Myocyte (in vitro differentiated cells): ENCODE measurements around the gene PRKCZ. TPM values are rescaled to one million over a fixed set of nuclear protein-coding genes. Genes with fewer than 3 reads are reported as not detected.

Experiments
- DNase-seq: peaks from one replicate; pipeline ENCODE4 v3.0.0-alpha.2; 2012; ENCODE audit warnings: low read depth
- total RNA-seq: library from RNA; depleted of rRNA; stranded (reverse); fragments of >200 nt; gene quantifications from 2 replicates; pipeline ENCODE4 v1.2.3, GENCODE V29; 2014

PRKCZ gene
- total RNA-seq, 1 donor from 2014 or later = 0.27 TPM

GRCh38 chr1:2205191-2205952, 155.2 kb downstream of the PRKCZ start:
- DNase-seq = peak; percentile 88

GRCh38 chr1:2206813-2207487, 156.7 kb downstream of the PRKCZ start:
- no peak for DNase-seq

- DNase-seq = peak; percentile 78
These were observed 158.4 kb downstream of the PRKCZ start for GRCh38 chr1:2208309-2209239.

GRCh38 chr1:2209400-2210083, 159.3 kb downstream of the PRKCZ start:
- no peak for DNase-seq

- no peak for DNase-seq
These were observed 160.0 kb downstream of the PRKCZ start for GRCh38 chr1:2210084-2210653.

DNA sequence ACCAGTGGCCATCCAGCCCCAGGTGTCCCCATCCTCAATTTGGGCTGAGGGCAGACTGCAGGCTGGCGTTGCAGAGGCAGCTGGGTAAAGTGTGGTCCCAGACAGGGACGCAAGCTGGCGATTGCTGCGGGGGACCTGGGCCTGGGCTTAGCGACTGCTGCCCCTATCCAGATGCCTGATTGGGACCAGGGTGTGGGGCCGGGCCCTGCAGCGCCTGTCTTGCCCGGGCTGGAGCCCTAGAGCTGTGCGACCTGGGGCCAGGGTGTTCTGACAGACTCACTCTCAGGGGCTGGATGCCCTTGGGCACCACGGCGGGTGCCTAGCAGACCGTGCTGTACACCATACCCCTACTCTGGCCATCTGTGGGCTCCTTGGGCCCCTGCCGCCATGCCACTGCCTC, 160.6 kb downstream of the PRKCZ start:
- DNase-seq = no peak

- no peak for DNase-seq
These were observed 162.0 kb downstream of the PRKCZ start for GRCh38 chr1:2212274-2212531.

DNA sequence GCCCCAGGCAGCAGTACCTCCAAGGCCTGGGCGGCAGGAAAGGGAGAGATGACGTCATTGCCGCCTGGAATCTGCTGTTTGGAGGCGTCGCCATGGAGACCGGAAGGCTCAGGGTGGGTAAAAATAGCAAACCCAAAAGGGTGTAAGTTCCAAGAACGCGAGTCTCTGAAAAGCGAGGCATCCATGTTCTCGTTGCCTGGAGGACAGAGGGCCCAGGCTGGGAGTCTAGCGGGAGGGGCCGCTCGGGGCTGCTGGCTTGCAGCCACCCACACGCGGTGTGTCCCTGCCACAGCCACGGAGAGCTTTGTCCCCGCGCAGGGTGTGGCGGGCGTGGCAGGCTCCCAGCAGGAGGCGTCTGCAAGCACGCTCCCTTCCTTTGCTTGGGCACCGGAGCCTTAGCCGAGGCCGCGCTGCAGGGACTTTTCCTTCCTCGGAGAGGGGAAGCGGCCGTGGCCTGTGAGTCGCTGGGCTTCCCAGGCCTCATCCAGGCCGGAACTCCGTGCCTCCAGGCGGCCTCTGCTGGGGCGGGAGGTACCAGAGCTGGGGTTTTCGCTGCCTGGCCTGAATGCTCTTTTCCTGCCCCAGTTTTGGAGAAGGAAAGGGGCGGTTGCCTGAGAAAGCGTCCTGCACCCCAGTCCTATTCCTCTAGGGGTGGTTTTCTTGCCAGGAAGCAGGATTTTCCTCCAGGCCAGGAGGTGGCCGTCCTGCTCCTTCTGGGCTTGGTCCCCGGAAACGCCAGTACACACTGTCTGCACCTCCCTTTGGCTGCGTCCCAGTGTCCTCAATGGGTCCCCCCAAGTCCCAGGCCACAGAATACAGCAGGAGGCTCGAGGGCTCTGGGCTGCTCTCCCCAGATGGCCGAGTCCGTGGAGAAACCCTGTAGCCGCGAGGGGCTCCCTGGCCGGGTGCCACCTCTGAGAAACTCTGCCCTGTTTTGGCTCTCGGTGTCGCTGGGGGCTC, 162.6 kb downstream of the PRKCZ start:
- peak; percentile 92 for DNase-seq

DNA sequence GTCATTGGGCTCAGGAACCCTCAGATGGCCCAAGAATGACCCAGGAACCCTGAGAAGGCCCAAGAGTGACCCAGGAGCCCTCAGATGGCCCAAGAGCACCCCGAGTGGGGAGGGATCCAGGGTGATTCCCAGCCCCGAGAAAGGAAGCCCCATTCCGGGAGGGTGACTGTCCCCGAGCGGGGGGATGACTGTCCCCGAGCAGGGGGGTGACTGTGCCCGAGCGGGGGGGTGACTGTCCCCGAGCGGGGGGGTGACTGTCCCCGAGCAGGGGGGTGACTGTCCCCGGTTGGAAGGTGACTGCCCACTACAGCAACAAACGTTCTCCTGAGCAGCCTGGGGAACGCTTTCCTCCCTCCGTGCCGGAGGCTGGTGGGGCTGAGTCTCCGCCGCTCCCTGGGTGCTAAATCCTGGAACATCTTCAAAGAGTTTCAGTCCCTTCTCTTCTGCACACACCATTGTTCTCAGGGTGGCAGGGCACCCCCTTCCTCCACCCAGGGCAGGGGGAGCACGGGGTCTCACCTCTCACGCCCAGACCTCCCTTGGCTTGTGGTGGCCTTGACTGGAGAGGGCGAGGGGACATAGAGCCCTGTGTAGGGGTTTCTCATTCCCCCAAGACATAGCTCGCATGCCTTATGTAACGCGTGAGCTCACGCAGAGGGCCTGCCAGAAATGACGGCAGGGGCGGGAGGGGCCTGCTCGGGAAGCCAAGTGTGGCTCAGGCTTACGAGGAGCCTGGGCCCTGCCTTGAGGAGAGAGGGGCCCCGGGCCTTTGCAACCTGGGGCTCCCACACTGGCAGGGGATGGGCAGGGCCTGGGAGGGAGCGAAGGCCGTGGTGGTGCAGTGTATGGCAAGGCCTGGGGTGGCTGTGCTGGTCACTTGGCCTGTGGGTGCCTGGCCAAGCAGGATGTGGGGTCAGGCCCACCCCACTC, 163.6 kb downstream of the PRKCZ start:
- peak; percentile 34 for DNase-seq

GRCh38 chr1:2214541-2215241, 164.5 kb downstream of the PRKCZ start:
- no peak for DNase-seq

GRCh38 chr1:2215329-2215728, 165.1 kb downstream of the PRKCZ start:
- DNase-seq = no peak

DNA sequence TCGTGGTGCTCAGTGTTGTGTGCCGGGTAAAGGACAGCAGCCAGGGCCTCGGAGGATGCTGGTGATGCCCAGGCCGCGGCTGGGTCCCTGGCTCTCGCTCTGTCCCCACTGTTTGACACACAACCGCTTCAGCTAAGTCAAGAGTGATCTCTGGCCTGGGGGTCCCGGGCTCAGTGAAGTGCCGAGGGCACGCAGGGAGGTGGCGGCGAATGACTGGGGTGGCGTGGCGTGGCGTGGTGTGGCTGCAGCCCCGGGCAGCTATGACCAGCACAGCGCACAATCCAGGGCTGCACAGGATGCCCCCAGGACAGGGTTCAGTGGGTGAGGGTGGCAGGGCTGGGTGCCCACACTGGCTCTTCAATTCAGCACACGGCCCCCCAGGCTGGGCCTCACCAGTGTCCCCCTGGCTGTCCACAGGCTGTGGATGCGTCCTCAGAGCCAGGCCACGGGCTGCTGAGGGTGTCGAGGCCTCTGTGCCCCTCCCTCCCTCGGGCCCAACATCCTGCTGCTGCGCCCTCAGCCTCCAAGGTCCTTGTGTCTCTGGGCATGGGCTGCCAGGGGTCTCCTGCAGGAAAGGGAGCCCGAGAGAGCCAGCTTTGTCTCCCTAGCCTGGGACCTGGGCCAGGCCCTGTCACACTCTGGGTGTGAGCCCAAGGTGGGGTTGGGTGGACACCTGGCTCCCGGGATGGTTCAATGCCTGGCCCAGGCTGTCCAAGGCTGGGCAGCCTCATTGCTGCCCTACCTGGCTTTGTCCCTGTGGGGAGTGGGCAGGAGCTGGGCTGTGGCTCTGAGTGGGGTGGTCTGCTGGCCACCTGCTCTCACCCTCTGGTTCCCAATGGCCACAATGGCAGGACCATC, 165.9 kb downstream of the PRKCZ start:
- no peak for DNase-seq

GRCh38 chr1:2216767-2217058, 166.5 kb downstream of the PRKCZ start:
- no peak for DNase-seq

DNA sequence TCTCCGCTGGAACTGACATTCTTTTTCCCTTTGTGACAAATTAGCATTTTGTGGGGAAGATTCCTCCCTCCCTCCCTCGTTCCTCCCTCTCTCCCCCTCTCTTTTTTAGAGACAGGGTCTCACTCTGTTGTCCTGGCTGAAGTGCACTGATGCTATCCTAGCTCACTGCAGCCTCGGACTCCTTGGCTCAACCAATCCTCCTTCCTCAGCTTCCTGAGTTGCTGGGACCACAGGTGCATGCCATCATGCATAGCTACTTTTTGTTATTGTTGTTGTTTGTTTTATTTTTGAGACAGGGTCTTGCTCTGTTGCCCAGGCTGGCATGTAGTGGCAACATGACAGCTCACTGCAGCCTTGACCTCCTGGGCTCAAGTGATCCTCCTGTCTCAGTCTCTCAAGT, 171.1 kb downstream of the PRKCZ start:
- no peak for DNase-seq

- DNase-seq = no peak
These were observed 174.0 kb downstream of the PRKCZ start for GRCh38 chr1:2224170-2224584.

- no peak for DNase-seq
These were observed 174.6 kb downstream of the PRKCZ start for GRCh38 chr1:2224631-2225428.
